Hepatocyte (in vitro differentiated cells): ENCODE results near the gene EIF2D.

Source experiments
- CTCF ChIP-seq: fragments of 200-600 bp; sonication (generic); IDR thresholded peaks from 2 replicates; pipeline ENCODE4 v1.5.1; 2016; ENCODE audit warnings: antibody characterized with exemption, mild to moderate bottlenecking; ENCODE audit not compliant: poor library complexity
- EZH2 ChIP-seq: fragments of 200-600 bp; sonication (generic); IDR thresholded peaks from 2 replicates; pipeline ENCODE4 v1.6.1; 2016; ENCODE audit warnings: antibody characterized with exemption, mild to moderate bottlenecking, borderline replicate concordance
- EZH2phosphoT487 ChIP-seq: fragments of 200-600 bp; sonication (generic); IDR thresholded peaks from one replicate; pipeline ENCODE4 v1.6.1; 2018; ENCODE audit warnings: antibody characterized with exemption, mild to moderate bottlenecking, low read depth, moderate library complexity; ENCODE audit not compliant: unreplicated experiment, severe bottlenecking

- TF ChIP-seq CTCF = no peak
- TF ChIP-seq EZH2 = no peak
- no peak for TF ChIP-seq EZH2phosphoT487
Observed at GRCh38 chr1:206556750-206557635, 55.3 kb downstream of the EIF2D start.
